Measurements from ENCODE around the gene PSMD11. TPM values are rescaled to one million over a fixed set of nuclear protein-coding genes. Genes with fewer than 3 reads are reported as not detected.

Gene PSMD11
- polyA plus RNA-seq, 1 donor: 57.1 TPM

Other genes with a start within 250 kb of the PSMD11 start
- 0.88 TPM for gene RHBDL3, start 178.7 kb upstream of the PSMD11 start, polyA plus RNA-seq
- gene C17orf75, start 102.3 kb upstream of the PSMD11 start, polyA plus RNA-seq: 22.4 TPM
- gene ZNF207, start 94.4 kb upstream of the PSMD11 start, polyA plus RNA-seq: 194 TPM
- 3.6 TPM for gene CDK5R1, start 42.5 kb downstream of the PSMD11 start, polyA plus RNA-seq

Data from large intestine (tissue), 1 donor.